NCI-H226 (cell line): ENCODE data around the gene CAMKK2.
"Not testable (repeated sequence)": the region's sequence is repeated elsewhere in the genome, so short reads cannot be mapped to it uniquely, and the experiment has no call there.

Source experiments
- DNase-seq: peaks from one replicate; pipeline ENCODE4 v3.0.0-alpha.2; 2015

CAMKK2 gene

DNA sequence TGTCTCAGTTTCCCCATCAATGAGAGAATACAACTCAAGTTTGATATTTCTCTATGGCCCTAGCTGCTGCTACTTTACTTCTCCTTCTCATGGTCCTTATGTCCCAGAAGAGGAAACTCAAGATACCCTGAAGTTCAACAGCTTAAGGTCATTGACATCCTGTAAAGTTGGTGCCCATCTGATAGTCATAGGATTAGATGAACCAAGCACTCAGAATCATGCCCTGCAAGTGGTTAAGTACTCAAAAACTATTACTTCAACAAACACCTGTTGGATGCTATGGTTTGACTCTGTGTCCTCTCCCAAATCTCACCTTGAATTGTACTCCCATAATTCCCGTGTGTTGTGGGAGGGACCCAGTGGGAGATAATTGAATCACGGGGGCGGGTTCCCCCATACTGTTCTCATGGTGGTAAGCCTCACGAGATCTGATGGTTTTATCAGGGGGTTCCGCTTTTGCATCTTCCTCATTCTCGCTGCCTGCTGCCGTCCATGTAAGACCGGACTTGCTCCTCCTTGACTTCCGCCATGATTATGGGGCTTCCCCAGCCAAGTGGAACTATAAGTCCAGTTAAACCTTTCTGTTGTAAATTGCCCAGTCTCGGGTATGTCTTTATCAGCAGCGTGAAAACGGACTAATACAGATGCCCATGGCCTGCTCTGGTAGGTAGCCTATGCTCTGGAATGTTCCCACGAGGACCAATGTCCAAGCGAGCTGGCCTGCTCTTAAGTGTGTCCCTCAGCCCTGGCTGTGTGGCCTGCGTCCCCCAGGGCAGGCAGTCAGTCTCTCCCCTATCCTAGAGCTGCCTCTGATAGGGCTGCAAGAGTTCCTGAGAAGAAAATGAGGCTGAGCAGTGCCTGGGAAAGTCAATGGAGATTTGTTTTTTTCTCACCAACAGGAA, 18.1 kb downstream of the CAMKK2 start:
- no peak for DNase-seq

DNA sequence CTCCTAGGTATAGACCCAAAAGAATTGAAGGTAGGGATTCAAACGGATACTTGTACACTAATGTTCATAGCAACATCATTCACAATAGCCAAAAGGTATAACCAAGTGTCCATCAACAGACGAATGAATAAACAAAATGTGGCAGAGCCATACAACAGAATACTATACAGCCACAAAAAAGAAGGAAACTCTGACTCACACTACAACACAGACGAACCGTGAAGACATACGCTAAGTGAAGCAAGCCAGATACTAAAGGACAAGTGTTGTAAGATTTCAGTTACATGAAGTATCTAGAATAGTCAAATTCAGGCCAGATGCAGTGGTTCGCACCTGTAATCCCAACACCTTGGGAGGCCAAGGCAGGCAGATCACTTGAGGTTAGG, 19.1 kb downstream of the CAMKK2 start:
- DNase-seq, result no peak

- no peak for DNase-seq
Observed at GRCh38 chr12:121274036-121274763, 22.3 kb downstream of the CAMKK2 start.

- no peak for DNase-seq
Observed at GRCh38 chr12:121273364-121273896, 23.1 kb downstream of the CAMKK2 start.

DNA sequence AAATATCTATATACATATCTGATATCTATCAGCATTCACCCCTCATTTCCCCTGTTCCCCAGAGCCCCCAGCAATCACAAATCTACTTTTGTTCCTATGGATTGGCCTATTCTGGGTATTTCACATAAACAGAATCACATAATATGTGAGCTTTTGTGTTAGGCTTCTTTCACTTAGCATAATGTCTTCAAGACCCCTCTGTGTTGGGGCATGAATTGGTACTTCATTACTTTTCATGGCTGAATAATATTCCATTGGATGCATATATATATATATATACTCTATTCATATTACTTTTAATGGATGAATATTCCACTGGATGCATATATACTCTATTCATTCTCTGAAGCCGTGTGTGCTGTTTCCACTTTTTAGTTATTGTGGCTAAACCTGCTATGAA, 28.7 kb downstream of the CAMKK2 start:
- DNase-seq, result no peak

DNA sequence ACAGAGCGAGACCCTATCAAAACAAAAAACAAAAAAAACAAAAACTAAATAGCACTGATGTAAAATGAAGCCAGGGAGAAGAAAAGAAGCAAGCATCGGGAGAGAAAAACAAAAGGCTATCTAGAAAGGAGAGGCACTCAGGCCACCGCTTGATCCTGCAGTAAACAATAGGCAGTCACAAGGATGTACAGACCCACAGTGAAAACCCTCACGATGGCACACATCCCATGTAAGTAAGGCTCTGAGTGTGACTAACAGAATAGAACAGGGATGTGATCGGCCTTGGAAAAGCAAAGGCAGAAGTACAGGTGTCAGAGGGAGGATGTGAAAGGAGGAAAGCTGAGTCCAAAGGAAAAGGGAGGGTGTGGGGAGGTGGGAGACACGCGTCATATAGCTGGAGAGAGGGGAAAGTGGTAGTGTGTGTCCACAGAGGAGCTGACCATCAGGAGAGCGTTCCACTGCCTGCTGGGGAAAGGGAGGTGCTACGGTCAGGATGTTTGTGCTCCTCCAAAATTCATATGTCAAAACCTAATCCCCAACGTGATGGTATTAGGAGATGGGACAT, 31.5 kb downstream of the CAMKK2 start:
- DNase-seq, result no peak

- no peak for DNase-seq
Observed at GRCh38 chr12:121264135-121264534, 32.4 kb downstream of the CAMKK2 start.

GRCh38 chr12:121263206-121263935, 33.1 kb downstream of the CAMKK2 start:
- no peak for DNase-seq

DNA sequence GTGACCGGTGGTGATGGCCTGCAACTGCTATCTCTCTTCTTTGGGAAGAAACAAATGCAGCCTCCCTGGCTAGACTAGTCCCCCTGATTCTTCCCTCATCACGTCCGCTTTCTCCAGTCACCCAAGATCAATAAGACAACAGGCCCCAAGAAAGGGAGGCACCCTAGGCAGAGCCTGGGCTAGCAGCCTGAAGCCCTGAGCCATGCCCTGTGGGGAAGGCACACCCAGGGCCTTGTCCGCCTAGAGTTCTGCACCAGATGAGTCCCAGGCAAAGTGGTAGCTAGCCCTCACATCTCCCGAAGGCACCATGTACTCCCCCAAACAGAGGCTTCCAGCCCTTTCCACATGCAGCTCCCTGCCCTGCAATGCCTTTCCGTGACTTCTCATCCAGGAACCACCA, 35.1 kb downstream of the CAMKK2 start:
- no peak for DNase-seq

DNA sequence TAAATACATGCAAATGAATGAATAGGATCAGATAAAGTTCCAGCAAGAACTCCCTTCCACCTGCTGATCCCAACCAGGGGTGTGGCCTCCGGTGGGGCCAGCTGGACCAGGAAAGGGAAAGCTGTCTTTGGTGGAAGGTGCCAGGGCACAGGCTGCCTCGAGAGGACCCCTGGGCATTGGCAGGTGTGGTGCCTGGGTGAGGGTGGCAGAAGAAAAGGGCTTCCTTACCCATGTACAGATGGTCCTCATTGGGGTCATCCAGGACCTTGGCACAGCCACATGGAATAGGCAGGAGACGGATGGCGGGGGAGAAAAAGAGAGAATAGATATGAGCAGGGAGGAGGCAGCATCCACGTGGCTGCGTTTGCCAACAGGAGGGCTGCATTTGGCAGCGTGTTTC, 36.4 kb downstream of the CAMKK2 start:
- no peak for DNase-seq

DNA sequence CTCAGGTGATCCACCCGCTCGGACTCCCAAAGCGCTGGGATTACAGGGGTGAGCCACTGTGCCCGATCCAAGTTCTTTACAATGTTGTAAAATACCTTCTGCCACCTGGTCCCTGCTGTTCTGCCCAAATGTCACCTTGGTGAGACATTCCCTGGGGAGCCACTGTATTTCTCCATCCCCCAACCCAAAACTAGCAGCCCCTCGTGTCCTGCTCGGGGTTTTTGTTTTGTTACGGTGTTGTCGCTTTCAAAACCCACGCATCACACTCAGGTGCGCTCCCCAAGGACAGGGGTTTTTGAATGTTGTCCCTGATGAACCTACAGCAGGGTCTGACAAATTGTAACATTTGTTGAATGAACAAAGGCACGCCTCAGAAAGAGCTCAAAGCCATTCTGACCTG, 37.4 kb downstream of the CAMKK2 start:
- DNase-seq, result no peak

- DNase-seq, result not testable (repeated sequence)
Observed at GRCh38 chr12:121257704-121258449, 38.6 kb downstream of the CAMKK2 start.

GRCh38 chr12:121255433-121255832, 41.1 kb downstream of the CAMKK2 start:
- DNase-seq, result no peak

- DNase-seq, result no peak
Observed at GRCh38 chr12:121253638-121254335, 42.7 kb downstream of the CAMKK2 start.

GRCh38 chr12:121252712-121253345, 43.7 kb downstream of the CAMKK2 start:
- no peak for DNase-seq

- DNase-seq, result no peak
Observed at GRCh38 chr12:121251838-121252237, 44.7 kb downstream of the CAMKK2 start.

DNA sequence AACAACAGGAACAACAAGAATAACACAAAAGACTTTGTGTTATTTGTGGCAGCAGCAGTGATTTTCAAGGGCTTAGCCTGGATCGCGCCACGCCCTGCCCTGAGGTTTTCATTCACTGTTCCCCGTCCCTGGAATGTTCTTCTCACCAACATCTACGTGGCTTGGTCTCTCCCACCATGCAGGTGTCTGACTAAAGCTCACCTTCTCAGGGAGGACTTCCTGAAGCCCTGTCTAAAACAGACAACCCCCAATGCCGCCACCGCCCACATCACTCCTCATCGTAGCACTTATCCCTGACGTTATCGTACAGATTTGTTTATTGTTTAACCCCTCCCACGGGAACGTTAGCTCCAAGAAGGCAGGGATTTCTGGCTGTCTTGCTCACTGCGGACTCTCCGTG, 46.1 kb downstream of the CAMKK2 start:
- DNase-seq, result no peak

DNA sequence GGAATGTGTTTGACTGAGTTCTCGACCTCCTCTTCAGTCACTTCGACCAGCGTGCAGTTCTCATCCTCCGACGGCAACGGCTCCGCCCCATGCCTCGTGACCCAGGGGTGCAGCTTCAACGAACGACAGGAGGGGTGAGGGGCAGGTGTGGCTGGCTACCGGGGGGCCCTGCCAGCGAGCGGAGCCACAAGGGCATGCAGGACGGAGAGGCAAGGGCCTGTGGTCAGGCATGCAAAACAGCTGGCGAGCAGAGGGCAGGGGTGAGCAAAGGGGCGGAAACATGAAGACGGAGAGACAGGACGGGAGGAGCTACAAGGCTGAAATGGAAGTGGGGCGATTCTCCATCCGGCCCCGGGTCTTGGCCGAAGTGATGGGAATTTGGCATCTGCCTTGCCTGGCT, 47.9 kb downstream of the CAMKK2 start:
- no peak for DNase-seq

GRCh38 chr12:121246893-121247557, 49.5 kb downstream of the CAMKK2 start:
- no peak for DNase-seq

DNA sequence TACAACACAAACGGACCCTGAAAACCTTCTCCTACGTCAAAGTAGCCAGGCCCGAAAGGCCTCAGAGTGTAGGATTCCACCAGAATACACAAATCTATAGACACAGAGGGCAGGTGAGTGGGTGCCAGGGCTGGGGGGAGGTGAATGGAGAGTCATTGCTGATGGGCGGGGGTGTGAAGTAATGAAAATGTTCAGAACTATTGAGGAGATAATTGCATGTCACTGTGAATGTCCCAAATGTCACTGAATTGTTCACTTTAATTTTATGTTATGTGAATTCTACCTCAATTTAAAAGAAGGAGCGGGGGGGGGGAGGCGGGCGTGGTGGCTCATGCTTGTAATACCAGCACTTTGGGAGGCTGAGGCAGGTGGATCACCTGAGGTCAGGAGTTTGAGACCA, 50.6 kb downstream of the CAMKK2 start:
- no peak for DNase-seq
